Effector memory CD8-positive, alpha-beta T cell (primary cell): ENCODE results near the gene ZNF10.

ENCODE experiments used
- ATAC-seq: fragments of 150-1000 bp; cut with Tn5 transposase; replicated peaks from 2 replicates; pipeline ENCODE4 v1.10.0; 2021; ENCODE audit warnings: mild to moderate bottlenecking, moderate library complexity
- DNase-seq, 3 experiments: peaks; one replicate each; pipeline ENCODE4 v3.0.0; 2021
- H3K27ac Mint-ChIP-seq, 2 donors: one replicate each; pipeline ENCODE4 v1.8.0; 2022; ENCODE audit warnings: mild to moderate bottlenecking in 2 of 2, mixed read lengths in 2 of 2, moderate library complexity in 2 of 2
- H3K27me3 Mint-ChIP-seq, 2 donors: one replicate each; pipeline ENCODE4 v1.8.0; 2022; ENCODE audit warnings: mixed read lengths in 2 of 2
- H3K36me3 Mint-ChIP-seq: one replicate; pipeline ENCODE4 v1.8.0; 2022; ENCODE audit warnings: mild to moderate bottlenecking, moderate library complexity, mixed read lengths; ENCODE audit not compliant: insufficient read depth
- H3K4me1 Mint-ChIP-seq, 2 donors: one replicate each; pipeline ENCODE4 v1.8.0; 2022; ENCODE audit warnings: low read depth in 2 of 2, mixed read lengths in 2 of 2
- H3K4me3 Mint-ChIP-seq, 2 donors: one replicate each; pipeline ENCODE4 v1.8.0; 2022; ENCODE audit warnings: mild to moderate bottlenecking in 2 of 2, mixed read lengths in 2 of 2, moderate library complexity in 2 of 2
- H3K9me3 Mint-ChIP-seq, 2 donors: one replicate each; pipeline ENCODE4 v1.8.0; 2022; ENCODE audit warnings: mixed read lengths in 2 of 2

Gene ZNF10

DNA sequence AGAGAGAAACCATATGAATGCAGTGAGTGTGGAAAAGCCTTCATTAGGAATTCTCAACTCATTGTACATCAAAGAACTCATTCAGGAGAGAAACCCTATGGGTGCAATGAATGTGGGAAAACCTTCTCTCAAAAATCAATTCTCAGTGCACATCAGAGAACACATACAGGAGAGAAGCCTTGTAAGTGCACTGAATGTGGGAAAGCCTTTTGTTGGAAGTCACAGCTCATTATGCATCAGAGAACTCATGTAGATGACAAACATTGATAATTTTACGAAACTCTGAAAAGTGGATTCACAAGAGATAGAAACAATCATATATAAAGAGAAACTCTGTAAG, 73.8 kb downstream of the ZNF10 start:
- Mint-ChIP-seq H3K4me3 (no peak overlapping the region), H3K27me3 (no peaks in the 10 kb centered on the region), H3K4me1 (peaks cover 0 to 4% of the 10 kb centered on the region in 2 donors), H3K36me3 (peaks cover 36% of the 10 kb centered on the region), H3K27ac (no peak overlapping the region), H3K9me3 (peaks cover 17 to 19% of the 10 kb centered on the region in 2 donors)
- ATAC-seq, result no peak
- DNase-seq, result no peak

DNA sequence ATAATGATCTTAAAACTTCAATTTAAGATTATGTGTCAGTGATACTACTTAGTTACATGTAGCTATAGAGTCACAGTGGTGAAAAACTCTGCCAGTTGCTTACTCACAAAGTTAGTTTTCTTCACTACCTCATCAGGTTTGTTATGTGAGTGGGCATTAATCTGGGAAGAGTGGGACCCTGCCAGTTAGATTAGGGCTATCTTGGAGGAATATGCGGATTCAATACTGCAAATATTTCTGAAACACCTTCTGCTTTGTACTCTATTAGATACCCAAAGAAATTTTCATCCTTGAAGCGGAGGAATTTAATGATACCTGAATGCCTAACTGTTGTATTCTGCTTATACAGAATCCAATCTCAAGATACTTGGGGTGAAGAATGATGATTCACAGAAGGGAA, 76.0 kb downstream of the ZNF10 start:
- H3K4me3 Mint-ChIP-seq, result no peak overlapping the region
- H3K36me3 Mint-ChIP-seq, result peaks cover 22% of the 10 kb centered on the region
- peaks cover 2 to 6% of the 10 kb centered on the region in 2 donors for H3K9me3 Mint-ChIP-seq
- no peaks in the 10 kb centered on the region for H3K4me1 Mint-ChIP-seq
- H3K27me3 Mint-ChIP-seq, result no peaks in the 10 kb centered on the region
- H3K27ac Mint-ChIP-seq, result no peak overlapping the region
- no peak for DNase-seq
- ATAC-seq, result no peak
